Endodermal cell (in vitro differentiated cells): ENCODE measurements around the gene LRRC53. TPM values are rescaled to one million over a fixed set of nuclear protein-coding genes. Genes with fewer than 3 reads are reported as not detected.

Experiments
- DNase-seq: peaks from one replicate; pipeline ENCODE4 v3.0.0-alpha.2; 2017
- H3K27ac ChIP-seq: 2 replicates; pipeline ENCODE4 v1.5.1; 2013; ENCODE audit warnings: mild to moderate bottlenecking, low read depth, low read length, moderate library complexity
- H3K27me3 ChIP-seq: 2 replicates; pipeline ENCODE4 v1.6.1; 2013; ENCODE audit warnings: mild to moderate bottlenecking, low read length, moderate library complexity; ENCODE audit not compliant: insufficient read depth, control insufficient read depth, poor library complexity, severe bottlenecking
- H3K36me3 ChIP-seq: 2 replicates; pipeline ENCODE4 v1.7.0; 2013; ENCODE audit warnings: mild to moderate bottlenecking, low read length, moderate library complexity; ENCODE audit not compliant: control insufficient read depth, insufficient read depth
- H3K4me1 ChIP-seq: one replicate; pipeline ENCODE4 v1.7.0; 2013; ENCODE audit warnings: low read length; ENCODE audit not compliant: control insufficient read depth, insufficient read depth
- H3K4me3 ChIP-seq: 2 replicates; pipeline ENCODE4 v1.5.1; 2013; ENCODE audit warnings: mild to moderate bottlenecking, low read length, moderate library complexity
- H3K9ac ChIP-seq: 2 replicates; pipeline ENCODE4 v1.6.1; 2013; ENCODE audit warnings: mild to moderate bottlenecking, low read length, moderate library complexity; ENCODE audit not compliant: poor library complexity, severe bottlenecking; ENCODE audit errors: extremely low read depth
- H3K9me3 ChIP-seq: 2 replicates; pipeline ENCODE4 v1.6.1; 2013; ENCODE audit warnings: mild to moderate bottlenecking, low read length, moderate library complexity; ENCODE audit not compliant: control insufficient read depth
- H3K27ac Mint-ChIP-seq: 2 replicates; pipeline ENCODE4 v1.8.0; 2020; ENCODE audit warnings: mixed read lengths
- H3K27me3 Mint-ChIP-seq: 2 replicates; pipeline ENCODE4 v1.8.0; 2021; ENCODE audit warnings: mild to moderate bottlenecking, mixed read lengths; ENCODE audit not compliant: insufficient read depth
- H3K36me3 Mint-ChIP-seq: 2 replicates; pipeline ENCODE4 v1.8.0; 2020; ENCODE audit warnings: low read depth, mixed read lengths
- H3K4me1 Mint-ChIP-seq: 2 replicates; pipeline ENCODE4 v1.8.0; 2020; ENCODE audit warnings: mixed read lengths
- H3K4me3 Mint-ChIP-seq: 2 replicates; pipeline ENCODE4 v1.8.0; 2020; ENCODE audit warnings: mild to moderate bottlenecking, moderate library complexity, mixed read lengths
- H3K9me3 Mint-ChIP-seq: 2 replicates; pipeline ENCODE4 v1.8.0; 2020; ENCODE audit warnings: mild to moderate bottlenecking, mixed read lengths
- WGBS, 2 experiments: methylation state at CpG; one replicate each; pipeline versions ENCODE4 v1.1.5 to v1.1.7; 2013; ENCODE audit warnings: missing lambda C conversion rate in 2 of 2, mixed read lengths in 1 of 2; ENCODE audit not compliant: insufficient coverage in 1 of 2, insufficient read length in 1 of 2; 5-methylcytosine and 5-hydroxymethylcytosine counted together
- total RNA-seq, 2 donors: library from RNA; stranded (reverse); fragmentation: NEBNext Ultra II Directional in 1 of 2; extraction: Animal tissue kit (Norgen Biotek cat#: 25700) in 1 of 2; gene quantifications; 2 replicates in 1 of 2; 3 replicates in 1 of 2; pipeline ENCODE4 v1.2.1, GENCODE V29; 2021
- TF ChIP-seq, protein P1 (sequence below): fragments of 200-600 bp; sonication (generic); conservative IDR thresholded peaks from 2 replicates; pipeline ENCODE4 v1.5.0; 2021; ENCODE audit warnings: antibody characterized with exemption, mild to moderate bottlenecking

Gene LRRC53
- total RNA-seq, 2 donors from 2014 or later, result not detected

GRCh38 chr1:74455390-74455789, 57.0 kb downstream of the LRRC53 start:
- Histone ChIP-seq H3K9ac (no peak overlapping the region), H3K27ac (no peak overlapping the region), H3K4me1 (no peaks in the 10 kb centered on the region), H3K27me3 (no peaks in the 10 kb centered on the region), H3K4me3 (no peak overlapping the region), H3K9me3 (no peaks in the 10 kb centered on the region), H3K36me3 (no peaks in the 10 kb centered on the region)
- TF ChIP-seq, protein P1, sequence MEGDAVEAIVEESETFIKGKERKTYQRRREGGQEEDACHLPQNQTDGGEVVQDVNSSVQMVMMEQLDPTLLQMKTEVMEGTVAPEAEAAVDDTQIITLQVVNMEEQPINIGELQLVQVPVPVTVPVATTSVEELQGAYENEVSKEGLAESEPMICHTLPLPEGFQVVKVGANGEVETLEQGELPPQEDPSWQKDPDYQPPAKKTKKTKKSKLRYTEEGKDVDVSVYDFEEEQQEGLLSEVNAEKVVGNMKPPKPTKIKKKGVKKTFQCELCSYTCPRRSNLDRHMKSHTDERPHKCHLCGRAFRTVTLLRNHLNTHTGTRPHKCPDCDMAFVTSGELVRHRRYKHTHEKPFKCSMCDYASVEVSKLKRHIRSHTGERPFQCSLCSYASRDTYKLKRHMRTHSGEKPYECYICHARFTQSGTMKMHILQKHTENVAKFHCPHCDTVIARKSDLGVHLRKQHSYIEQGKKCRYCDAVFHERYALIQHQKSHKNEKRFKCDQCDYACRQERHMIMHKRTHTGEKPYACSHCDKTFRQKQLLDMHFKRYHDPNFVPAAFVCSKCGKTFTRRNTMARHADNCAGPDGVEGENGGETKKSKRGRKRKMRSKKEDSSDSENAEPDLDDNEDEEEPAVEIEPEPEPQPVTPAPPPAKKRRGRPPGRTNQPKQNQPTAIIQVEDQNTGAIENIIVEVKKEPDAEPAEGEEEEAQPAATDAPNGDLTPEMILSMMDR, result no peak
- DNase-seq, result no peak
- H3K27me3 Mint-ChIP-seq, result no peaks in the 10 kb centered on the region
- no peaks in the 10 kb centered on the region for H3K9me3 Mint-ChIP-seq
- no peak overlapping the region for H3K4me3 Mint-ChIP-seq
- H3K36me3 Mint-ChIP-seq, result no peaks in the 10 kb centered on the region
- peaks cover 1% of the 10 kb centered on the region for H3K4me1 Mint-ChIP-seq
- H3K27ac Mint-ChIP-seq, result no peak overlapping the region

GRCh38 chr1:74453277-74453676, 59.1 kb downstream of the LRRC53 start:
- TF ChIP-seq, protein P1, result no peak
- Histone ChIP-seq H3K9me3 (no peaks in the 10 kb centered on the region), H3K27ac (no peak overlapping the region), H3K9ac (no peak overlapping the region), H3K36me3 (no peaks in the 10 kb centered on the region), H3K27me3 (no peaks in the 10 kb centered on the region), H3K4me1 (no peaks in the 10 kb centered on the region), H3K4me3 (no peak overlapping the region)
- H3K4me3 Mint-ChIP-seq, result no peak overlapping the region
- H3K9me3 Mint-ChIP-seq, result peaks cover 1% of the 10 kb centered on the region
- no peak for DNase-seq
- no peaks in the 10 kb centered on the region for H3K36me3 Mint-ChIP-seq
- WGBS, 2 experiments, result 95 to 100% methylated on average over 2 of the region's 2 CpGs
- no peak overlapping the region for H3K27ac Mint-ChIP-seq
- no peaks in the 10 kb centered on the region for H3K27me3 Mint-ChIP-seq
- H3K4me1 Mint-ChIP-seq, result no peaks in the 10 kb centered on the region

DNA sequence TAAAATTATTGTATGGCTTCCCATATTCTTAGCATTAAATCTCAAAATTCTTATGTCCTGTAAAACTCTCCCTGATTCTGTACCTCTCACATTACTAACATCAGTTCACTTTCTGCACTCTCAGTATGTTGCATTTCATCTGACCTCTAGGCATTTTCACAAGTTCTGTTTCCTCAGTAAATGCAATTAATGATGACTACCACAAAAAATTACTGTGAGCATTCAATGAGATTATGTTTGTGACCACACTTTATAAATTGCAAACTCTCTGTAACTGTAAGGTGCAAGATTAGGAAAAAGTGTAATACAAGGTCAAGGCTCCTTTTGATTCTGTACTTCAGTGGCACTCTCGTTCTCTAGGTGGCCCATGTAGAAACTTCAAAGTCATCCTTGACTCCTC, 60.4 kb downstream of the LRRC53 start:
- TF ChIP-seq, protein P1, result no peak
- Mint-ChIP-seq H3K4me3 (no peak overlapping the region), H3K36me3 (no peaks in the 10 kb centered on the region), H3K4me1 (no peaks in the 10 kb centered on the region), H3K27me3 (no peaks in the 10 kb centered on the region), H3K27ac (no peak overlapping the region), H3K9me3 (peaks cover 1% of the 10 kb centered on the region)
- Histone ChIP-seq H3K4me1 (no peaks in the 10 kb centered on the region), H3K27me3 (no peaks in the 10 kb centered on the region), H3K27ac (no peak overlapping the region), H3K4me3 (no peak overlapping the region), H3K9me3 (no peaks in the 10 kb centered on the region), H3K9ac (no peak overlapping the region), H3K36me3 (no peaks in the 10 kb centered on the region)
- WGBS, 2 experiments, result 86 to 93% methylated on average over 1 of the region's 1 CpG
- no peak for DNase-seq
